GM12878 (cell line): ENCODE results near the gene PTPRU. TPM values are rescaled to one million over a fixed set of nuclear protein-coding genes. Genes with fewer than 3 reads are reported as not detected.

Experiments used
- ATAC-seq: fragments of 200-7000 bp; cut with Tn5 transposase; 3 replicates; pipeline ENCODE4 v1.9.1; 2020; ENCODE audit warnings: mild to moderate bottlenecking, moderate library complexity
- BruUV-seq: library from RNA; stranded (reverse); fragments of 400-500 nt; replicated peaks from 2 replicates; lab custom pipeline; 2021; lab: Mats Ljungman, UMichigan
- CTCF ChIA-PET: fragments of 300-600 bp; sonication (Branson Sonifier 250); formaldehyde crosslinking; extraction: SDS; loops from one replicate; lab custom pipeline; 2021; ENCODE audit warnings: inconsistent platforms; lab: Yijun Ruan, JAX
- POLR2A ChIA-PET: fragments of 350-600 bp; formaldehyde crosslinking; extraction: SDS; loops from one replicate; lab custom pipeline; 2021; ENCODE audit warnings: inconsistent platforms; lab: Charles Lee
- RAD21 ChIA-PET: fragments of 300-600 bp; sonication (Branson Sonifier 250); formaldehyde crosslinking; loops from one replicate; lab custom pipeline; 2023; ENCODE audit warnings: antibody characterized with exemption; ENCODE audit not compliant: unreplicated experiment; lab: Charles Lee
- SMC1A ChIA-PET: fragments of 300-600 bp; sonication (Branson Sonifier 250); formaldehyde crosslinking; loops from one replicate; lab custom pipeline; 2023; ENCODE audit not compliant: unreplicated experiment, uncharacterized antibody; lab: Charles Lee
- DNase-seq: peaks from one replicate; pipeline ENCODE4 v3.0.0-alpha.2; 2011; ENCODE audit warnings: low read depth, low spot score
- FAIRE-seq: peaks from 3 replicates; lab custom pipeline; 2011; peaks lifted over from hg19 to GRCh38; lab: Jason Lieb, UNC
- H2AFZ ChIP-seq: 2 replicates; pipeline ENCODE4 v1.6.0; 2011; ENCODE audit warnings: low read depth, low read length, control low read depth; ENCODE audit not compliant: control insufficient read depth
- H3K27ac ChIP-seq: 2 replicates; pipeline ENCODE4 v1.5.1; 2011; ENCODE audit warnings: control low read depth; ENCODE audit not compliant: control insufficient read depth, insufficient read depth
- H3K27me3 ChIP-seq, 2 experiments: replicated peaks in 1 of 2; 2 replicates each; pipeline versions ENCODE4 v1.6.0 to v1.6.1; 2011; ENCODE audit warnings: low read length in 1 of 2; ENCODE audit not compliant: control insufficient read depth in 2 of 2, insufficient read depth in 2 of 2
- H3K36me3 ChIP-seq, 2 experiments: 2 replicates each; pipeline ENCODE4 v1.5.1; 2011; ENCODE audit warnings: low read length in 1 of 2; ENCODE audit not compliant: control insufficient read depth in 2 of 2, insufficient read depth in 2 of 2
- H3K4me1 ChIP-seq: 2 replicates; pipeline ENCODE4 v1.6.1; 2011; ENCODE audit warnings: mild to moderate bottlenecking, low read length, moderate library complexity, mixed read lengths; ENCODE audit not compliant: control insufficient read depth, insufficient read depth
- H3K4me2 ChIP-seq: 2 replicates; pipeline ENCODE4 v1.6.0; 2011; ENCODE audit warnings: control low read depth; ENCODE audit not compliant: control insufficient read depth, insufficient read depth
- H3K4me3 ChIP-seq: fragments of 200-600 bp; sonication (generic); 2 replicates; pipeline ENCODE4 v1.5.1; 2016
- H3K79me2 ChIP-seq: 2 replicates; pipeline ENCODE4 v1.6.0; 2011; ENCODE audit warnings: low read length; ENCODE audit not compliant: control insufficient read depth, insufficient read depth
- H3K9ac ChIP-seq: 2 replicates; pipeline ENCODE4 v1.8.0; 2011; ENCODE audit warnings: low read length, control low read depth, mixed read lengths; ENCODE audit not compliant: control insufficient read depth, insufficient read depth
- H3K9me3 ChIP-seq: replicated peaks from 3 replicates; pipeline ENCODE4 v1.5.1; 2011; ENCODE audit warnings: mild to moderate bottlenecking, low read length; ENCODE audit not compliant: control insufficient read depth, insufficient read depth
- H4K20me1 ChIP-seq: 2 replicates; pipeline ENCODE4 v1.6.0; 2011; ENCODE audit not compliant: control insufficient read depth, insufficient read depth
- CEBPB ChIP-seq, 2 experiments: fragments of 150-350 bp in 1 of 2; IDR thresholded peaks; 2 replicates each; pipeline ENCODE4 v1.6.1; 2012 to 2014; ENCODE audit warnings: low read depth in 2 of 2, low read length in 2 of 2, borderline replicate concordance in 1 of 2, inconsistent platforms in 1 of 2
- MYB ChIP-seq: fragments of 150-350 bp; IDR thresholded peaks from 2 replicates; pipeline ENCODE4 v1.6.1; 2014; ENCODE audit warnings: mild to moderate bottlenecking, low read depth, low read length, borderline replicate concordance
- RFX5 ChIP-seq: IDR thresholded peaks from 2 replicates; pipeline ENCODE4 v1.6.1; 2011; ENCODE audit warnings: low read depth, low read length, improper control_type of control experiment
- WGBS: methylation state at CpG from one replicate; pipeline ENCODE4 v1.1.6; 2016; ENCODE audit warnings: low lambda C conversion rate; ENCODE audit not compliant: insufficient replicate concordance, insufficient coverage; ENCODE audit errors: missing lambda C conversion rate; 5-methylcytosine and 5-hydroxymethylcytosine counted together
- in situ Hi-C: fragments of 300-500 bp; cut with MboI; formaldehyde crosslinking; loops from 9 replicates; pipeline ENCODE4 v1.14.3; 2018; ENCODE audit warnings: mixed read lengths
- intact Hi-C: fragments of 100-400 bp; cut with micrococcal nuclease; formaldehyde crosslinking; loops from one replicate; pipeline ENCODE4 v1.14.2; 2022; ENCODE audit not compliant: unreplicated experiment
- polyA plus RNA-seq, 11 experiments: library from polyadenylated mRNA; depleted of rRNA in 4 of 11; unstranded in 6 of 11; stranded (reverse) in 5 of 11; fragments of >200 nt; fragmentation: Nextera tagmentation in 4 of 11; fragmentation: Illumina TruSeq in 1 of 11; extraction: Ambion mirVana in 4 of 11; extraction: Trizol in 1 of 11; gene quantifications; 1 replicate in 1 of 11; 2 replicates in 10 of 11; pipeline versions ENCODE4 v1.2.1 to v1.2.3, GENCODE V29; 2011 to 2016; ENCODE audit warnings: inconsistent platforms in 2 of 11, missing spikeins in 2 of 11, low read depth in 1 of 11
- total RNA-seq, 4 experiments: library from RNA; depleted of rRNA in 3 of 4; stranded (reverse); fragments of >200 nt in 3 of 4; fragmentation: Illumina TruSeq in 1 of 4; extraction: Trizol in 1 of 4; gene quantifications; 2 replicates each; pipeline versions ENCODE4 v1.2.1 to v1.2.3, GENCODE V29; 2013 to 2021
- TF ChIP-seq, protein P1 (sequence below): fragments of 450-650 bp; formaldehyde crosslinking; IDR thresholded peaks from 2 replicates; pipeline ENCODE4 v1.4.0; 2022; ENCODE audit warnings: mild to moderate bottlenecking, moderate library complexity
- TF ChIP-seq, protein P2 (sequence below): fragments of 450-650 bp; IDR thresholded peaks from 2 replicates; pipeline ENCODE4 v1.6.1; 2017; ENCODE audit warnings: antibody characterized with exemption, mild to moderate bottlenecking, moderate library complexity
- TF ChIP-seq, protein P3 (sequence below): IDR thresholded peaks from 2 replicates; pipeline ENCODE4 v1.6.1; 2011; ENCODE audit warnings: low read depth, mild to moderate bottlenecking, low read length, moderate library complexity, borderline replicate concordance; ENCODE audit errors: extremely low read depth
- TF ChIP-seq, protein P4 (sequence below): IDR thresholded peaks from 2 replicates; pipeline ENCODE4 v1.6.1; 2012; ENCODE audit warnings: low read length, inconsistent platforms

PTPRU gene
- total and polyA plus RNA-seq, 10 of the 15 experiments (the other 5 are each of a cell fraction or from before 2014, with no cell fraction given): 0.04 to 2.5 (median 0.73) TPM

DNA sequence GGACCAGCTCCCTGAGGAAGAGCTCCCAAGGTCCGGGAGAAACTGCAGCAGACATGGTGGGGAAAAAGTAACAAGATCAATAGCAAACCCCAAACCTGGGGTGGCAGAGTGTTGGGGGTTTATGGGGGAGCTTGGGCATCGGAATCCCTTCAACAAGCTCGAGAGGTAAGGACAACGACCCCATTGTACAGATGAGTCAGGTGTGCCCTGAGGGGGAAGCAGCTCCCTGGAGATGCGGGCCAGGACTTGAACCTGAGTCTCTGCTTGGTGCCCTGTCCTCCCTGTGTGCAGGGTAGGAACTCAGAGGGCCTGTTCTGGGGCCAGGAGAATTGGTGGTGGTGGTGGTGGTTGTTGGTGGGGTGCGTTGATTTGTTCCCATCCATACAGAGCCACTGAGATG lies 125.4 kb downstream of the PTPRU start:
- RAD21 ChIA-PET: no interaction called here
- Histone ChIP-seq H3K9ac (no peak overlapping the region), H3K4me1 (no peaks in the 10 kb centered on the region)
- POLR2A ChIA-PET: no interaction called here
- no peak for TF ChIP-seq MYB
- TF ChIP-seq, protein P1, sequence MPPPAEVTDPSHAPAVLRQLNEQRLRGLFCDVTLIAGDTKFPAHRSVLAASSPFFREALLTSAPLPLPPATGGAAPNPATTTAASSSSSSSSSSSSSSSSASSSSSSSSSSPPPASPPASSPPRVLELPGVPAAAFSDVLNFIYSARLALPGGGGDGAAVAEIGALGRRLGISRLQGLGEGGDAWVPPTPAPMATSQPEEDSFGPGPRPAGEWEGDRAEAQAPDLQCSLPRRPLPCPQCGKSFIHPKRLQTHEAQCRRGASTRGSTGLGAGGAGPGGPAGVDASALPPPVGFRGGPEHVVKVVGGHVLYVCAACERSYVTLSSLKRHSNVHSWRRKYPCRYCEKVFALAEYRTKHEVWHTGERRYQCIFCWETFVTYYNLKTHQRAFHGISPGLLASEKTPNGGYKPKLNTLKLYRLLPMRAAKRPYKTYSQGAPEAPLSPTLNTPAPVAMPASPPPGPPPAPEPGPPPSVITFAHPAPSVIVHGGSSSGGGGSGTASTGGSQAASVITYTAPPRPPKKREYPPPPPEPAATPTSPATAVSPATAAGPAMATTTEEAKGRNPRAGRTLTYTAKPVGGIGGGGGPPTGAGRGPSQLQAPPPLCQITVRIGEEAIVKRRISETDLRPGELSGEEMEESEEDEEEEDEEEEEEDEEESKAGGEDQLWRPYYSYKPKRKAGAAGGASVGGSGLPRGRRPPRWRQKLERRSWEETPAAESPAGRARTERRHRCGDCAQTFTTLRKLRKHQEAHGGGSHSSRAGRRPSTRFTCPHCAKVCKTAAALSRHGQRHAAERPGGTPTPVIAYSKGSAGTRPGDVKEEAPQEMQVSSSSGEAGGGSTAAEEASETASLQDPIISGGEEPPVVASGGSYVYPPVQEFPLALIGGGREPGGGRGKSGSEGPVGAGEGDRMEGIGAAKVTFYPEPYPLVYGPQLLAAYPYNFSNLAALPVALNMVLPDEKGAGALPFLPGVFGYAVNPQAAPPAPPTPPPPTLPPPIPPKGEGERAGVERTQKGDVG (CRISPR knock-in tag): no peak
- TF ChIP-seq, protein P2, sequence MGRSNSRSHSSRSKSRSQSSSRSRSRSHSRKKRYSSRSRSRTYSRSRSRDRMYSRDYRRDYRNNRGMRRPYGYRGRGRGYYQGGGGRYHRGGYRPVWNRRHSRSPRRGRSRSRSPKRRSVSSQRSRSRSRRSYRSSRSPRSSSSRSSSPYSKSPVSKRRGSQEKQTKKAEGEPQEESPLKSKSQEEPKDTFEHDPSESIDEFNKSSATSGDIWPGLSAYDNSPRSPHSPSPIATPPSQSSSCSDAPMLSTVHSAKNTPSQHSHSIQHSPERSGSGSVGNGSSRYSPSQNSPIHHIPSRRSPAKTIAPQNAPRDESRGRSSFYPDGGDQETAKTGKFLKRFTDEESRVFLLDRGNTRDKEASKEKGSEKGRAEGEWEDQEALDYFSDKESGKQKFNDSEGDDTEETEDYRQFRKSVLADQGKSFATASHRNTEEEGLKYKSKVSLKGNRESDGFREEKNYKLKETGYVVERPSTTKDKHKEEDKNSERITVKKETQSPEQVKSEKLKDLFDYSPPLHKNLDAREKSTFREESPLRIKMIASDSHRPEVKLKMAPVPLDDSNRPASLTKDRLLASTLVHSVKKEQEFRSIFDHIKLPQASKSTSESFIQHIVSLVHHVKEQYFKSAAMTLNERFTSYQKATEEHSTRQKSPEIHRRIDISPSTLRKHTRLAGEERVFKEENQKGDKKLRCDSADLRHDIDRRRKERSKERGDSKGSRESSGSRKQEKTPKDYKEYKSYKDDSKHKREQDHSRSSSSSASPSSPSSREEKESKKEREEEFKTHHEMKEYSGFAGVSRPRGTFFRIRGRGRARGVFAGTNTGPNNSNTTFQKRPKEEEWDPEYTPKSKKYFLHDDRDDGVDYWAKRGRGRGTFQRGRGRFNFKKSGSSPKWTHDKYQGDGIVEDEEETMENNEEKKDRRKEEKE: no peak
- TF ChIP-seq RFX5: no peak
- no peak for TF ChIP-seq CEBPB (IDR thresholded peaks at IDR 0.05; ENCODE audit: borderline replicate concordance in 1 of 2, low read depth in 2 of 2, low read length in 2 of 2)
- TF ChIP-seq, protein P3, sequence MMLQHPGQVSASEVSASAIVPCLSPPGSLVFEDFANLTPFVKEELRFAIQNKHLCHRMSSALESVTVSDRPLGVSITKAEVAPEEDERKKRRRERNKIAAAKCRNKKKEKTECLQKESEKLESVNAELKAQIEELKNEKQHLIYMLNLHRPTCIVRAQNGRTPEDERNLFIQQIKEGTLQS: no peak
- TF ChIP-seq, protein P4, sequence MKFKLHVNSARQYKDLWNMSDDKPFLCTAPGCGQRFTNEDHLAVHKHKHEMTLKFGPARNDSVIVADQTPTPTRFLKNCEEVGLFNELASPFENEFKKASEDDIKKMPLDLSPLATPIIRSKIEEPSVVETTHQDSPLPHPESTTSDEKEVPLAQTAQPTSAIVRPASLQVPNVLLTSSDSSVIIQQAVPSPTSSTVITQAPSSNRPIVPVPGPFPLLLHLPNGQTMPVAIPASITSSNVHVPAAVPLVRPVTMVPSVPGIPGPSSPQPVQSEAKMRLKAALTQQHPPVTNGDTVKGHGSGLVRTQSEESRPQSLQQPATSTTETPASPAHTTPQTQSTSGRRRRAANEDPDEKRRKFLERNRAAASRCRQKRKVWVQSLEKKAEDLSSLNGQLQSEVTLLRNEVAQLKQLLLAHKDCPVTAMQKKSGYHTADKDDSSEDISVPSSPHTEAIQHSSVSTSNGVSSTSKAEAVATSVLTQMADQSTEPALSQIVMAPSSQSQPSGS: no peak
- TF ChIP-seq, all 136 proteins: peak for 0
- Histone ChIP-seq H4K20me1 (no peaks in the 10 kb centered on the region), H3K9me3 (no peaks in the 10 kb centered on the region), H3K36me3 (no peaks in the 10 kb centered on the region), H3K4me2 (no peak overlapping the region), H3K27ac (no peak overlapping the region), H3K4me3 (no peak overlapping the region), H3K27me3 (no peaks in the 10 kb centered on the region), H2AFZ (no peak overlapping the region), H3K79me2 (no peaks in the 10 kb centered on the region)
- CTCF ChIA-PET: no interaction called here
- intact Hi-C loops: no loop called here
- in situ Hi-C loops: no loop called here
- SMC1A ChIA-PET: no interaction called here
- WGBS: 1% methylated on average over 6 of the region's 6 CpGs
- DNase-seq (no peak), FAIRE-seq (no peak), ATAC-seq (no peak)
- no TSS peak for BruUV-seq
